ENCODE results near the gene CPM.
"Not testable (repeated sequence)": the region's sequence is repeated elsewhere in the genome, so short reads cannot be mapped to it uniquely, and the experiment has no call there.

CPM gene

DNA sequence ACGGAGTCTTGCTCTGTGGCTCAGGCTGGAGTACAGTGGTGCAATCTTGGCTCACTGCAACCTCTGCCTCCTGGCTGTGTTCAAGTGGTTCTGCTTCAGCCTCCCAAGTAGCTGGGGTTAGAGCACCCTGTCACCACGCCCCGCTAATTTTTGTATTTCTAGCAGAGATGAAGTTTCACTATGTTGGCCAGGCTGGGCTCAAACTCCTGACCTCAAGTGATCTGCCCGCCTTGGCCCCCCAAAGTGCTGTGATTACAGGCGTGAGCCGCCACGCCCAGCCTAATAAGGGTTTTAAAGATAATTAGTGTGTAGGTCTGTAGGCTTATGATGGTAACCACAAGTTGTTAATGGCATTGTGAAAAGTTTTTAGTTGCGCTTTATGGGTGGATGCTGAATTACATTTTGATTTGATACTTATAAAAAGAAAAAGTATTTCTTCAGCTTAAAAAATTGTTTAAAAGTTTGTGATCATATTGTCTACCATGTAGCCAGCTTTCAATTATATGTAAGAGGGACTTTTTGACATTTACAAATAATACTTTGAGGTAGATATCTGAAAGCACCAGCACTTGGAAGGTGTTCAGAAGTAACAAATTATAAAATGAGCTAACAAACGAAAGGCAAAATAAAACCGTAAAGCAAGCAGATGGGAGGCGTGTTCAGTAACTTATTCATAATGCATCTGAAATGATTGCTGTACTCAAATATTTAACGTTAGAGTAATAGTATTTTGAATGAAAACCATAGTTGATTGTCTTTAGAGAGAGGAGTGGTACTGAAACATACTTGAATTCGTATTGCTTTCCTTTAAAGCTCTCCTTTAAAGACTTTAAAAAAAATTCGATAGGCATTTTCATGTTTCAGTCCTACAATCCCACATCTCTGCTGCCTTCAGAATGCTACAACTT is 87.9 kb downstream of the CPM start:
- DNase-seq = no peak

DNA sequence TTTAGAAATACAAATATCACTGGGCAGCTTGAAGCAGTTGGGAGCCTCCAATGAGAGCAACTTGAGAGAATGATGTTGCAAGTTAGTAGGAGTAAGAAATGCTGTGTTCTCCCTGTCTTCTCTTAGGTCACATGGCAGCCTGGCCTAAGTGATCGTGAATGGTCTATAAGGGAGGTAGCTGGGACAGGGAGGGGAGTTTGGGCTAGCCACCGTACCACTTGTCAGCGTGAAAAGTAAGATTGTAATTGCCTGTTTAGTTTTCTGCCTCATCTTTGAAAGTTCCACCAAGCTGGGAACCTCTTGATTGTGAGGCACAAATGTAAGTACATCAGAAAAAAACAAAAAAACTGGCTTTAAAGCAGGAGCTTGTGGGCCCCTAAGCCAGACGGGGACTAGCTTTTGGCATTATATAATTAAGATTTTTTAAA is 88.6 kb downstream of the CPM start:
- DNase-seq = no peak

DNA sequence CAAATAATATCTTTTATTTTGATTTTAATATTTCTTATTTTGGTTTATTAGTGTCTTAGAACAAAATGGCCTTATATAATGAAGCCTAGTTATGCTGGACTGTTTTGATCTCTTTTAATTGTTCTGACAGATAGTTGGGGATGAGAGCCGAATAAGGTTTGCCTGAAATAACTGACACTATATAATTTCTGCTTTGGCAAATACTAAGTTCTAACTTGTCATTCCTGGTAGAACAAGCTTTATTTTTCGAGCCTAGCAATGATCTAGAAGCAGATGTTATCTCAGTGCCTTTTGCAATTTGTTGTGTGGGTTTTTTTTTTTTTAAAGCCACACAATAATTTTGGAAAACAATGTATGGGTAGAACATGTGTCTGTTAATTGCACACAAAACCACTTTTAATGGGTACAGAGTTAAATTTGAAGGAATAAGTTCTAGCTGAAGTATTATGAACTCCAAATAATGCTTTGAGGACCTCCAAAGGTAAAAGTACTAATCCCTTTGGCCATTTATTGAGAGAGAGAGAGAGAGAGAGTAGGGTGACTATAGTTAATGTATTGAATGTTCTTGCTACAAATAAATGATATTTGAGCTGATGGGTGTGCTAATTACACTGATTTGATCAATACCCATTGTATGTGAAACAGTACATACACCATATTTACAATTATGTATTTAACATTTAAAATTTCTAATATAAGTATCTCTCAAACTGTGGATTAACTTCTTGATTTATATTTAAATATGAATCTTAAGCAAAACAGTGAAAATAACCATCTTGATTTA is 90.0 kb downstream of the CPM start:
- DNase-seq = no peak

DNA sequence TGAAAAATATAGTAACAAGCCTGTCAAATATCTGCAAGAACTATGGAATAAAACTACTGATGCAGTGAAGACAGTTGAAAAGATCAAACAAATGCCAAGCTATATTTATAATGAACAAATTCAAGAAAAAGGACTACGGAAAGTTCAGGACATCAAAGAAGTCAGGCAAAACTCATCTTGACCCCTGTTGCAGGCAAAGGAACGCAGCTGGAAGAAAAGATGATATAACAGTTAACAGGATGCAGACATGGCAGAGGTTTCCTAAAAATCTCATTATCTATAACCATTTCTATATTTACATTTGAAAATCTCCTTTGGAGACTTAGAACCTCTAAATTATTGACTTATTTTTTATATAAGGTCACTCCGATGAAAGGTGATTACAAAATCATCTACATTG is 90.8 kb downstream of the CPM start:
- DNase-seq = no peak

DNA sequence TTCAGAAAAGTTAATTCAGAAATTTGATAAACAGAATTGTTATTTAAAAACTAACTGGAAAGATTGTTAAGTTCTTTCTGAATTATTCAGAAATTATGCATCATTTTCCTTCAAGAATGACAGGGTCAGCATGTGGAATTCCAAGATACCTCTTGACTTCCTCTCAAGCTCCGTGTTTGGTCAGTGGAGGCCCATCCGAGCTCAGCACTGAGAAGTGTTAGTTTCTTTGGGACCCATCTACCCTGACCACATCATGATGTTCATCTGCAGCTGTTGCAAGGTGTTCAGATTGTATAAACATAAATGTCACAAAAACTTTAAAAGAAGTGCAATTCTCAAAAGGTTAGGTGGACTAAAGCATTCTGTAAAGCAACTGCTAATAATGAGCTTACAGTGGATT is 91.3 kb downstream of the CPM start:
- DNase-seq = no peak

DNA sequence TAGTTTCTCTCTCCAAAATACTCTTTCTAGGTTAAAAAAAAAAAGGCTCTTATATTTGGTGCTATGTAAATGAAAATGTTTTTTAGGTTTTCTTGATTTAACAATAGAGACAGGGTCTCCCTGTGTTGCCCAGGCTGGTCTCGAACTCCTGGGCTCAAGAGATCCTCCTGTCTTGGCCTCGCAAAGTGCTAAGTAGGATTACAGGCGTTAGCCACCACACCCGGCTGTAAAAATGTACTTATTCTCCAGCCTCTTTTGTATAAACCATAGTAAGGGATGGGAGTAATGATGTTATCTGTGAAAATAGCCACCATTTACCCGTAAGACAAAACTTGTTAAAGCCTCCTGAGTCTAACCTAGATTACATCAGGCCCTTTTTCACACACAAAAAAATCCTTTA is 91.8 kb downstream of the CPM start:
- not testable (repeated sequence) for DNase-seq

DNA sequence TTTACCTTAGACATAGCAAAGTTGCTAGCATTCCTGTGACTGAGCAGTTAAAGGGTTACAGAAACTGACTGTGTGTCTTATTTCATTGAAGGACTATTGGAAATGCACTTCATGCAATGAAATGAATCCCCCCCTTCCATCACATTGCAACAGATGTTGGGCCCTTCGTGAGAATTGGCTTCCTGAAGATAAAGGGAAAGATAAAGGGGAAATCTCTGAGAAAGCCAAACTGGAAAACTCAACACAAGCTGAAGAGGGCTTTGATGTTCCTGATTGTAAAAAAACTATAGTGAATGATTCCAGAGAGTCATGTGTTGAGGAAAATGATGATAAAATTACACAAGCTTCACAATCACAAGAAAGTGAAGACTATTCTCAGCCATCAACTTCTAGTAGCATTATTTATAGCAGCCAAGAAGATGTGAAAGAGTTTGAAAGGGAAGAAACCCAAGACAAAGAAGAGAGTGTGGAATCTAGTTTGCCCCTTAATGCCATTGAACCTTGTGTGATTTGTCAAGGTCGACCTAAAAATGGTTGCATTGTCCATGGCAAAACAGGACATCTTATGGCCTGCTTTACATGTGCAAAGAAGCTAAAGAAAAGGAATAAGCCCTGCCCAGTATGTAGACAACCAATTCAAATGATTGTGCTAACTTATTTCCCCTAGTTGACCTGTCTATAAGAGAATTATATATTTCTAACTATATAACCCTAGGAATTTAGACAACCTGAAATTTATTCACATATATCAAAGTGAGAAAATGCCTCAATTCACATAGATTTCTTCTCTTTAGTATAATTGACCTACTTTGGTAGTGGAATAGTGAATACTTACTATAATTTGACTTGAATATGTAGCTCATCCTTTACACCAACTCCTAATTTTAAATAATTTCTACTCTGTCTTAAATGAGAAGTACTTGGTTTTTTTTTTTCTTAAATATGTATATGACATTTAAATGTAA is 93.5 kb downstream of the CPM start:
- DNase-seq = no peak

DNA sequence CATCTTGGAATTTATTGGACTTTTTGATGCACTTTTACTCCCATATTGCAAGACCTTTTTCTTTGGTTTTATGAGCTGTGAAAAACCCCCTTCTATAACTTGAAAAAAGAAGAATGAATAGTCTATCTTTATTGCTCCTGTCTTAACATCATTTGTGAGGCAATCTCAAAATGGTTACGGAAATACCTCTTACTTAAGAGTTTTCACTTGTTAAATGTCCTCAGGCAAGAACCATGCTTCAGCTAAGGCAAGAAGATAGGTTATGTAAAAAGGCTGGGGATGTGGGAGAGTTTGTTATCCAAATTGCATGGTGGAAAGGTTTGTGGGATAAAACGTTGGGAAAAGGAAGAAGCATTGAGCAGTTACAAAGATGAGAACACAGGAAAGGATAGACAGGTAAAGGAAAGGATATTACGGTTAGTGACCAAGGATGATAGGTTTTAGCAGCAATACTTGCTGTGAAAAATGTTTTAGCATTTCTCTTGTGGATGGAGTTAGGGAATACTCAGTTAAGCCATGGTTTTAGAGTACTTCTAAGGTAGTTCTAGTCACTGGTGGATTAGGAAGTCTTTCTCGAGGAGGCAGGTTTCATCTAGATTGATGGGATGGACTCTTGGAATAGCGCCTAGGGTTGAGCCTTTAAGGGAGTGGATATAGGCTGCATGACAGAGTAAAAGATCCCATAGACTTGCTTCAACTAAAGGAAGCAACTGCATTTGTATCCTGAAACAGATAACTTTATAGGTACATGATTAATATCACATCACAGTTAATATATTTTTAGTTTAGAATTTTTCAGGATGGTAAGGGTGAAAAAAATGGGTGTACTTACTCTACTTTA is 94.7 kb downstream of the CPM start:
- no peak for DNase-seq

DNA sequence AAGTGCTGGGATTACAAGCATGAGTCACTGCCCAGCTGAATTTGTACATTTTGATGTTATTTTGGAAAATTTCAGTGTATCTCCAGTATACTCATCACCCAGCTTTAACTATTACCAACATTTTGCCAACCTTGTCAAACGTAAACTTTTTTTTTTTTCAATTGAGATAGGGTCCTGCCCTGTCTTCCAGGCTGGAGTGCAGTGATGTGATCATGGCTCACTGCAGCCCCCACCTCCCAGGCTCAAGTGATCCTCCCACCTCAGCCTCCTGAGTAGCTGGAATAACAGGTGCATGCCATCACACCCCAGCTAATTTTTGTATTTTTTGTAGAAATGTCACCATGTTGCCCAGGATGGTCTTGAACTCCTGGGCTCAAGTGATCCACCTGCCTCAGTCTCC is 95.8 kb downstream of the CPM start:
- no peak for DNase-seq

DNA sequence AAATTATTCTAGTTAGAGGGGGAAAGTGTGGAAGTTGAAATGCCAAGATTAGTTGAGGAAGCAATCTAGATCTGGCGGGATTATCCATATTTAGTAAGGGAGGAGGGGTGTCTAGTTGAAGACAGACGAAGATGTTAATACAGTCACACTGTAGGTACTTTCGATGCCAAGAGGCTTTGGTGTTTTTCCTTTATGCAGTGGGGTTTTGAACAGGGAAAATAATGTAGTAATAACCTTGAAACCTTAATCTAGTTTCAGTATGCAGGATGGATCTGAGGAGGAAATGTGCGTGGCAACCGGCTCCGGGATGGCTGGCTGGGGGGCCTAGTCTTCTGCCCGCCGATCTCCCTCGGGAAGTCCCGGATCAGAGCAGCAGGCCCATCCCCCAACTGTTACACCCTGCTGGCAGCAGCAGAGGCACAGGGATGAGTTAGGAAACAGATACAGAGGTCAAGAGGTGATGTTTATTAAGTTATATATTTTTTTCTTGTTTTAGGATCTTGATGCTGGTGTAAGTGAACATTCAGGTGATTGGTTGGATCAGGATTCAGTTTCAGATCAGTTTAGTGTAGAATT is 97.5 kb downstream of the CPM start:
- no peak for DNase-seq

DNA sequence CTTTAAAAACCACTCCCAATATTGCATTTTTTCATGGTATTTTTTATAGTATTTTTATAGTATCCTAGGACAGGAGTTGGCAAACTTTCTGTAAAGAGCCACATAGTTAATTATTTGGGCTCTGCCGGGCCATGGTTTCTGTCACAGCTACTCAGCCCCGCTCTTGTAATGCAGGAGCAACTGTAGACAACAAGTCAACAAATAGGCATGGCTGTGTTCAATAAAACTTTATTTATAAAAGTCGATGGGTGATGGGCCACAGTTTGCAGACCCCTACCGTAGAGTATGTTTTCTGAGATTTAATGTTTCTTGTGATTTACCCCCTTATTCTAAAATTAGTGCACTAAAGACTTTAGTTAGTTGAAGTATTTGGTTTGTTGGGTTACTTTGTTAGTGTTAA is 99.5 kb downstream of the CPM start:
- DNase-seq = no peak

DNA sequence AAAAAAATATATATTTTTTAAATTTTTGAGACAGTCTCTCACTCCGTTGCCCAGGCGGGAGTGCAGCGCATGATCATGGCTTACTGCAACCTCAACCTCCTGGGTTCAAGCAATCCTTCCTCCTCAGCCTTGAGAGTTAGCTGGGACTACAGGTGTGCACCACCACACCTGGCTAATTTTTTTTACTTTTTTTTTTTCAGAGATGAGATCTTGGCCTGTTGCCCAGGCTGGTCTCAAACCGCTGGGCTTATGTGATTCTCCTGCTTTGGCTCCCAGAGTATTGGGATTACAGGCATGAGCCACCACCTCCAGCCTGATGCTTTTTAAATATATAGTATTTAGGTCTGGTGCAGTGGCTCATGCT is 100.5 kb downstream of the CPM start:
- DNase-seq = no peak

DNA sequence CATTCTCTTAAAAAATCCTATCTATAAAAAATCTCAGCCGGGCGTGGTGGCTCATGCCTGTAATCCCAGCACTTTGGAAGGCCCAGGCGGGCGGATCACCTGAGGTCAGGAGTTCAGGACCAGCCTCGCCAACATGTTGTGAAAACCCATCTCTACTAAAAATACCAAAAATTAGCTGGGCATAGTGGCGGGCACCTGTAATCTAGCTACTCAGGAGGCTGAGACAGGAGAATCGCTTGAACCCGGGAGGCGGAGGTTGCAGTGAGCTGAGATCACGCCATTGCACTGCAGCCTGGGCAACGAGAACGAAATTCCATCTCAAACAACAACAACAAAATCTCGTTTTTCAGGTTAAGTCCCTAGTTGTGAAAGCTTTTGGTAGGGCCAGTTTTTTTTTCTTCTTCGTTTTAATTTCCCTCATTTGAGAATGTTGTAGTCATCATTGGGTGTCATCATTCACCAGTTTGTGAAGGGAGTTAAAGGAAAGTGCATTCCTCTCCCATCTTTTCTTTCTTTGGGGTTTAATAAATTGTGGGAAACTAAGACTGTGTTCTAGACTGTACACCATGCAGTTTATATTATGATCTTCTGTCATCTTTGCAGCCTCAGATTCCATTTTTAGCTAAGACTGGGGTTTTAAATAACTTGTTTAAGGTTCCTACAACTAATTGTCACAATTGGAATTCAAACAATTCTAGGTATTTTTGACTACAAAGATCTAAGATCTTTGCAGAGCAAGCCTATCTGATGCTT is 101.0 kb downstream of the CPM start:
- no peak for DNase-seq

DNA sequence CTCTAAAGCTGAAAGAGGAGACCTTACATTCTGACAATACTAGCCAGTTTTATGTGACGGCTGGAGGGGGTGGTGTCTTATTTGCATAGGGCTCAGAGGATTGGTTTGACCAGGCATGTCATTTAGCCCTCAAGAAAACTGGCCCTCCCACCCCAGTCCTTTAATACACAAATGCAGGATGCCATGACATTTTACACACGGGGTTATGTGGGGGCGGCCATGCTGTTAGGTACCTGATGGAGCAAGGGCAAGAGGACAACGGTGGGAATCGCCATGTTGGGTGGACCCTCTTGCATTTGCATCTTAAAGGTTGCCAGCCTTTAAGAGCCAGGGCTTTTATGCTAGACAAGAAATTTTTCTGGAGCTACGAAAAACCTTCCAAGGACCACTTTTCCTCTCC is 101.7 kb downstream of the CPM start:
- no peak for DNase-seq

DNA sequence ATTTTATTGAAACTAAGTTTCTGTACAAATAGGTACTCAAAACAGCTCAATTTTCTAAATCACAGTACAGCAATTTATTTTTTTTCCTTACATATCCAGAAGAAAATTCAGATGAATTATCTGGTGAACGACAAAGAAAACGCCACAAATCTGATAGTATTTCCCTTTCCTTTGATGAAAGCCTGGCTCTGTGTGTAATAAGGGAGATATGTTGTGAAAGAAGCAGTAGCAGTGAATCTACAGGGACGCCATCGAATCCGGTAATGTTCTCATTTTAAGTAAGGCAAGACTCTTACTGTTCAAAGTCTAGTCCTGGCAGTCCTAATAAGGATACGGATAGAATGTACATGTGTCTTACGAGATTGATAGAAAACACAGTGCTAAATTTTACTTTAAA is 104.3 kb downstream of the CPM start:
- DNase-seq = no peak

DNA sequence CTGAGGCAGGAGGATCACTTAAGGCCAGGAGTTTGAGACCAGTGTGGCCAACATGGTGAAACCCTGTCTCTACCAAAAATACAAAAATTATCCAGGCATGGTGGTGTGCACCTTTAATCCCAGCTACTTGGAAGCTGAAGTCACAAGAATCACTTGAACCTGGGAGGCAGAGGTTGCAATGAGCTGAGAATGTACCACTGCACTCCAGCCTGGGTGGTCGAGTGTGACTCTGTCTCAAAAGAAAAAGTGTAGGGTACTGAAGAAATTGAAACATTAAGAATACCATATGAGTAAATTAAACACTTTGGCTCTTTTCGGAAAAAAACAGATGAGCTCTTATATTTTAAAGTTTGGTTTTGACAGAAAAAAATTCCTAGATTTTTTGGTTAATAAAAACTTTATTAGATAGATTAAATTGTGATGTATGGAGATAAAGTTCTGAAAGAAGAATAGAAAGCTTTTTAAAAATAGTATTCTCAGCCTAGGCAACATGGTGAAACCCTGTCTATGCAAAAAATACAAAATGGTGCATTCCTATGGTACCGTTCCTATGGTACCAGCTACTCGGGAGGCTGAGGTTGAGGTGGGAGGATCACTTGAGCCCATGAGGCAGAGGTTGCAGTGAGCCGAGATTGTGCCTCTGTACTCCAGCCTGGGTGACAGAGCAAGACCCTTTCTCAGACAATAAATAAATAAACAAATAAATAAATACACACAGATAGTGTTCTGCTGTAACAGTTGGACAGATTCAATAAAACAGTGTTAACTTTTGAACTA is 104.9 kb downstream of the CPM start:
- no peak for DNase-seq

DNA sequence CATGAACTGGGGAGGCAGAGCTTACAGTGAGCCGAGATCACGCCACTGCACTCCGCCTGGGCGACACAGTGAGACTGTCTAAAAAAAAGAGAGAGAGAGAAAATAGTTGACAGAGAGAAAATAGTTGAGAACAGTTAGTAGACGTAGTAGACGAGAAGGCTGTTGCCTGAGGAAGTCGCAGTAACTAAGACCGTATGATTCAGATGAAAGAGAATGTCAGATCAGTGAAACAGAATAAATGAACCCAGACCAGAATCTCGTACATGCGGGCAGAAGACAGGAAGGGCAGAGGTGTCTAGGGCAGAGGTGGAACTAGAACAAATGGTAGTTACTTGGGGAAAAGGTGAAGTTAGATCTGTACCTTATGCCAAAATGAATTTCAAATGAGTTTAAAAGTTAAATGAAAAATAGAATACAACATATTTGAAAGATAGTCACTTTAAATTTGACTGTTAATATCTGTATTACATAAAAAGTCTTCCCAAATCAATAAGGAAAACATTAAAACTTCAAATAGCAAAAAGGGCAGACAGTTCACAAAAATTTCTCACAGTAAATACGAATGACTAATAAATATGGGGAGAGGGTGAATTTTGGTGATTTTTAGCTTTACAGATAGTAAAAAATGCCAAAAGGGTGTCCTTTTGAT is 107.3 kb downstream of the CPM start:
- no peak for DNase-seq

DNA sequence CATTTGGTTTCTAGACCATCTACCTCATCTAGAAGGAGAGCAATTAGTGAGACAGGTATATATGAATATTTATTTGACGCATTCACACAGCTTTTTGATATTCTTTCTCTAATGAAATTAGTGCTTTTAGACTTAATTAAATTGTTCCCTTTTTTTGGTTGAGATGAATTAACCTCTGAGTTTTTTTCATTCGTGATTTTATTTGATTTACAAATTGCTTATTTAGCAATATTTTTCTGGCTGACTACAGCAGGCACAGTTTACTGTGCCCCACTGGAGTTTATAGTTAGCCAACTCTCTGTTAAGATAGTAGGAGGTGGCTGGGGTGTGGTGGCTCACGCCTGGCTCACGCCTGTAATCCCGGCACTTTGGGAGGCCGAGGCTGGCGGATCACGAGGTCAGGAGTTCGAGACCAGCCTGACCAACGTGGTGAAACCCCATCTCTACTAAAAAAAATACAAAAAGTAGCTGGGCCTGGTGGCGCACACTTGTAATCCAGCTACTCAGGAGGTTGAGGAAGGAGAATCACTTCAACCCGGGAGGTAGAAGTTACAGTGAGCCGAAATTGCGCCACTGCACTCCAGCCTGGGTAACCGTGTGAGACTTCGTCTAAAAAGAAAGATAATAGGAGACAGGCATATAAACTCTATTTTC is 108.2 kb downstream of the CPM start:
- DNase-seq = no peak

DNA sequence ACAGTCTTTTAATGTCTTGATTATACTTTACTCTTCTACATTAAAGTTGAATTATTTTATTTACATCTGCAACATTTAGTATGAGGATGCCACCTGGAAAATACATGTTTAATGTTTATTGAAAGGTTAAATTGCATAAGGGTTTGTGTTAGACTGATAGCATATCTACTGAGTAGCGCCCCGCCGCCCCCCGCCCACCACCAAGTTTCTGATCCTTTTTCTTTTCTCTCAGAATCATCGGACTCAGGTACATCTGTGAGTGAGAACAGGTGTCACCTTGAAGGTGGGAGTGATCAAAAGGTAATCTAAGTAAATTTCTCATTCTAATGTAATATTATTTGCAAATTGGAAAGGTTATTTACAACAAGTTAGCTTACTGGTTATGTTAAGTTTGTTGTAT is 108.8 kb downstream of the CPM start:
- DNase-seq = no peak

All from CD4-positive, alpha-beta T cell treated with Interleukin-1 beta for 1 hour (primary cell).